GM21390 (cell line): Measurements from ENCODE around the gene ALG9.
"Not testable (repeated sequence)": the region's sequence is repeated elsewhere in the genome, so short reads cannot be mapped to it uniquely, and the experiment has no call there.

ENCODE experiments used
- ATAC-seq: cut with Tn5 transposase; IDR thresholded peaks from one replicate; pipeline ENCODE4 v1.9.1; 2021; ENCODE audit not compliant: unreplicated experiment

Gene ALG9

DNA sequence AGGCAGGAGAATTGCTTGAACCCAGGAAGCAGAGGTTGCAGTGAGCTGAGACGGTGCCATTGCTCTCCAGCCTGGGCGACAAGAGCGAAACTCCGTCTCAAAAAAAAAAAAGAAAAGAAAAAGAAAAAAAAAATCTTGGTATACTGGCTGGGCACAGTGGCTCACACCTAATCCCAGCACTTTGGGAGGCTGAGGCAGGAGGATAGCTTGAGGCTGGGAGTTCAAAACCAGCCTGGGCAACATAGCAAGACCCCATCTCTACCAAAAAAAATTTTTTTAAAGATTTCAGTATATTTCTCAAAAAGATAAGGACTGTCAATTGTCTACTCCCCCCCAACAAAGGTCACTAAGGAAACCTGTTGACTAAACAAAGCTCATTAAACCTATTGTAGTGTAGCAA, 13.7 kb upstream of the ALG9 start:
- ATAC-seq: not testable (repeated sequence)

- ATAC-seq: no peak
These were observed 10.8 kb upstream of the ALG9 start for GRCh38 chr11:111882202-111882601.

GRCh38 chr11:111879637-111879960, 8.2 kb upstream of the ALG9 start:
- ATAC-seq: no peak

DNA sequence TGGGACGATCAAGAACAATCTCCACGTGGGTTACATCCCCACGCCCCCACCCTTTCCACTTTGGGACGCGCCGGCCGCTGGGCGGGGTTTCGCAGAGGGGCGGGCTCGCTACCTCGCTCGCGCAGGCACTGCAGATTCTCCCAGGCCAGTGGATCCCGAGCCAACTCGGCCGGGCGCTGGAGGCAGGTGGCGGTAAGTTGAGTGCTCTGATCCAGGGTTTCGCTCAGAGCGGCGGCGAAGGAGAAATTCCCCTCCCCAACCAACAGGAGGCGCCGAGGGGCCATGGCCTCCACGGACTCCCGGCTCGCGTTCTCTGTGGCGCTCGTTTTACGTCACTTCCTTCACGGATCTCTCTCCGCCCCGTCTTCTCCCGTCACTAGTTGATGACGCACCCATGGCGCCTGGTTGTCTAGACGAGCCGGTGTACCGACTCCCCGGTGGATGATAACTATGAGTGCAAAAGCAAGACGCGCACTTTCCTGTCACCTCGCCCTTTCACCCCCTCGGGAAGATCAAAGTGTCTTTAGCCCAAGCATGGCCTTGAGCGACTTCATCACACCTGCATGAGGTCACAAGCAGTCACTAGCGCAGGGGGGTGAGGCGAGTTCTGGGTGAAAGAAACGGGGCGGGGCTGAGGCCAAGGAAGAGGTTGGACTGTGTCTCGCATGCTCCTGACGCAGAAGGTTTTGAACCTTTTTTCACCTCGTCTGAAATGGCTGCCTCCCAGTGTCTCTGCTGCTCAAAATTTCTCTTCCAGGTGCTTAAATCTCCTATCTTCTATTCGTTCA, 7.7 kb upstream of the ALG9 start, which contains the start of the genes CFAP68 and FDXACB1:
Gene CFAP68 (plus strand): TSS at position 693 of the 788 bp plus-strand sequence. CDS start 20 bp downstream, at position 713.
Gene FDXACB1 (minus strand): TSS at position 317 of the 788 bp plus-strand sequence. CDS start 33 bp downstream, at position 284.
- peak; percentile 90 for ATAC-seq

DNA sequence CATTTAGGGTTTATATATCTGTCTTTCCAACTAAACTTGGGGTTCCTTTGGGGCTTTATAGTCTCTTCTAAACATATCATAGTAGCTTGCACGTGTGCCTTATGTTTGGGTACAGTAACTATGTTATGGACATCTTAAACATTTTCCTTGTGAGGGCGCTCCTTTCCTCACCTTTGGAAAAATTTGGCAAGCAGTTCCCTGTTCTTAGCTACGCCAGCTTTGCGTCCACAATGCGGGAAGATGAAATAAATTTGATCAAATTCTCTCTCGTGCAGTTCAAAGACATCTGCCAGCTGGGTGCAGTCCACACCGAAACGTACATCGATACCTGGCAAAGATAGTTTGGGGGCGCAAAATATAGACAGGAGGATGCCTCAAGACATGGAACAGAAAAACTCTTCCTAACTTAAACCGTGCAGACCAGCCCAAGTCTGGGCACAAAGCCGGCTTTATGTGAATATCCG, 7.0 kb upstream of the ALG9 start:
- ATAC-seq: peak; percentile 17

- no peak for ATAC-seq
These were observed 346 bp upstream of the ALG9 start for GRCh38 chr11:111871693-111872161.

DNA sequence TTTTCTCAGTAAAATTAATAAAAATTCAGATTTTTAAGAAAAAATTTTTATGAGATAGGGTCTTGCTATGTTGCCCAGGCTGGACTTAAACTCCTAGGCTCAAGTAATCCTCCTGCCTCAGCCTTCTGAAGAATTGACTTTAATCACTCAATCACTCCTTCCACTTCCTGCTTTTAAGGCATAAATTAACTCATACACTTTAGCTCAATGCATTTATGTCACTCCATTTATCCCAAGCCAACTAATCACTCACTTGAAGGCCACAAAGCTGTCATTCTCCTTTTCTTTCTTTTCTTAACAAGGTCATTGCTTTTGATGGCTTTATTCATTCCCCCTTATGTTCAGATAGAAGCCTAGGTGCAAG, 877 bp downstream of the ALG9 start:
- peak; percentile 10 for ATAC-seq

DNA sequence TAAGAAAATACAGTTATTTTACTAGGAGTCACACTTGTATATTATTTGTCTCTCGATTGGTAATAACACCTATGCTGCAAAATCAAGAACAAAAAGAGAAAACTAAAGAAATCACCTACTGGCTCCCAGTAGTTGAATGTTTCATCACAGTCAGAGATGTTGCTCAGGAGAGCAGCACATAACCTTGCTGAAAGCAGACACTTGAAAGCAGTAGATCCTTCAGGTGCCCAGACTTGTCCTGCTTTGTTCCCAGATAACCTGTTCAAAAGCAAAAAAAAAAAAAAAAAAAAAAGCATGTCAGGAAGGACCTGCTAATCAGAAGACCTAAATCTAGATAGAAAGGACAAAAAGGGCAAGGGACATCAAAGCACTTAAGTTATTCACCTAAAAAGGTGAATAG, 1.3 kb downstream of the ALG9 start:
- no peak for ATAC-seq

- no peak for ATAC-seq
These were observed 11.1 kb downstream of the ALG9 start for GRCh38 chr11:111860257-111860656.

DNA sequence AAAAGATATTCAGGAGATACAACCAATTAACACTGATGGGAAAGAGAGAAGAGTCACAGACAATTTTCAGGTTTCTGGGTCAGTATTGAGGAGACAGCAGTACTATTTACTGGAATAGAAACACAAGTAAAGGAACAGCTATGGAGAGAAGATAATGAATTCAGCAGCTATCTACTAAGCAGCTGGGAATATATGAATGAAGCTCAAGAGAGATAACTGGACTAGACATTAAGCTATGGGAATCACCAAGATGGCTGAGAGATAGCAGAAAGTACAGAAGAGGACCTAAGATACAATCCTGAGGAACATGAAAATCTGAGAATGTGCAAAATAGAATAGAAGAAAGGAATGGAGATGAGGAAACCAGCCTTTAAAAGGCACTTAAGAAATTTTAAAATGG, 15.9 kb downstream of the ALG9 start:
- ATAC-seq: no peak

DNA sequence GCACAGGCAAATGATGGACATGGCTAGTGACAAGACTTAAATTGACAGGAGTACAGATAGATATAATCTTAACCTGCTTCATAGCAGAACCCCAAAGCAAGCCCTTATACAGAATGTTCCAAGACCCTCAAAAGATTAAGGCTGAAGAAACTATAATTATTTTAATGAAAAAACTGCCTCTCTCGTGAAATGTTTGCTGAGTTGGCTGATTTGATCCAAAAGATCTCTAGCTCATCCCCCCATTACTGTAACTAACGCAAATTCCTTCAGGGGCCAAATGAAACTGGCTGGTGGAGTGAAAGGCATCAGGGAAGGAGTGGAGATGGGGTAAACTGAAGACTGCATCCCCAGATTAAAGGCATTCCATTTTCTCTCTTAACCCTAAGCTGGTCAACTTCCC, 19.3 kb downstream of the ALG9 start:
- ATAC-seq: no peak

- no peak for ATAC-seq
These were observed 19.7 kb downstream of the ALG9 start for GRCh38 chr11:111851636-111852035.

DNA sequence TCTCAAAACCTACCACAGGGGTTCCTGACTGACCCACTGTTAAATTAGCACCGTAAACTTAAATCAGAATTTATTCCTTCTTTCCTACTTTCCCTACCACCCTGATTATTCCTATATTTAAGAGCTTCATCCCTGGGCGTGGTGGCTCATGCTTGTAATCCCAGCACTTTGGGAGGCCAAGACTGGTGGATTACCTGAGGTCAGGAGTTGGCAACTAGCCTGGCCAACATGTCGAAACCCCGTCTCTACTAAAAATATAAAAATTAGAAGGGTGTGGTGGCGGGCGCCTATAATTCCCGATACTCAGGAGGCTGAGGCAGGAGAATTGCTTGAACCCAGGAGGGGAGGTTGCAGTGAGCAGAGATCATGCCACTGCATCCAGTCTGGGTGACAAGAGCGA, 20.3 kb downstream of the ALG9 start:
- ATAC-seq: no peak

DNA sequence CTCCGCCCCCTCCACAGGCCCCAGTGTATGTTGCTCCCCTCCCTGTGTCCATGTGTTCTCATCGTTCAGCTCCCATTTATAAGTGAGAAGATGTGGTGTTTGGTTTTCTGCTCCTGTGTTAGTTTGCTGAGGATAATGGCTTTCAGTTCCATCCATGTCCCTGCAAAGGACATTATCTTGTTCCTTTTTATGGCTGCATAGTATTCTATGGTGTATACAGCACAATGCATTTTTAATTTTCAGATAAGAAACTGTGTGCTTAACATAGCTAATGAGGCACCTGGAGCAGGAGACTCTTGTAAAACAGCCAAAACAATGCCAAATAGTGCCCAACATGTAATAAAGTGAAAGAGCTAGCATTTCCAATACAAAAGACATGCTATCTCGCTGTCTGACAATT, 21.8 kb downstream of the ALG9 start:
- no peak for ATAC-seq

DNA sequence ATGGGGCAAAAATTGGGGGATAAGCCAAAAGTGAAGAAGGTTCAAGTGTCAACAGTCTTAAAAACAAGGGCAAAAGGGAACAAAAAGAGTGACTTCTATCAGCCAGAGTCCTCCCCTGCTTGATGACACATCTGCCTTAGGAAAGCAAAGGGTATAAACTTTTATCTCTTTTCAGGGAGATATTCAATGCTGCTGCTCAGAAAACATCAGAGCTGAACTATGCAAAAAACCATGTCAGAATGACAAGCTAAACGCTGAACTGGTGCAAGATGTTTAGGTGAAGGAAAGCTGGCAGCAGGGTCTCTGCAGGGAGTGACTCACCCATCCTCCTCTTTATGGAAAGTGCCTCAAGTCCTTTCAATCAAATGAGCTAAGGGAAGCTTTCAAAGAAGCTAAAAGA, 24.7 kb downstream of the ALG9 start:
- ATAC-seq: no peak

DNA sequence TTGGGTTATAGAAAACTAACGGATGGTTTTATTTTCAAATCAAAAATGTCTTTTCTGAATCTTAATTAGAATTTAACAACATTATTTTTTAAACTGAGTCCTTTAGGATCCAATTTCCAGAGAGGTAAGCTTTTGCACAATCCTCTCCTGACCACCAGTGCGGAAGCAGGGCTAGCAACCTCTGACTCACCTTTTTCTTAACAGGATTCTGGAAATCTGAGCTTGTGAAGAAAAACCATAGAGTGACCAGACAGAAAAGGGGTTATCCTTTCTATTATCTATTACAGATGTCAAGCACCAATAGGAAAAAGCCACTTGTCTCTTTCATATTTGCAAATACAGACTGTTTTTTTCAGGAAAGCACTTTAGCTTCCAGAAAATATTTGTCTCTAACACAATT, 25.3 kb downstream of the ALG9 start:
- ATAC-seq: no peak

DNA sequence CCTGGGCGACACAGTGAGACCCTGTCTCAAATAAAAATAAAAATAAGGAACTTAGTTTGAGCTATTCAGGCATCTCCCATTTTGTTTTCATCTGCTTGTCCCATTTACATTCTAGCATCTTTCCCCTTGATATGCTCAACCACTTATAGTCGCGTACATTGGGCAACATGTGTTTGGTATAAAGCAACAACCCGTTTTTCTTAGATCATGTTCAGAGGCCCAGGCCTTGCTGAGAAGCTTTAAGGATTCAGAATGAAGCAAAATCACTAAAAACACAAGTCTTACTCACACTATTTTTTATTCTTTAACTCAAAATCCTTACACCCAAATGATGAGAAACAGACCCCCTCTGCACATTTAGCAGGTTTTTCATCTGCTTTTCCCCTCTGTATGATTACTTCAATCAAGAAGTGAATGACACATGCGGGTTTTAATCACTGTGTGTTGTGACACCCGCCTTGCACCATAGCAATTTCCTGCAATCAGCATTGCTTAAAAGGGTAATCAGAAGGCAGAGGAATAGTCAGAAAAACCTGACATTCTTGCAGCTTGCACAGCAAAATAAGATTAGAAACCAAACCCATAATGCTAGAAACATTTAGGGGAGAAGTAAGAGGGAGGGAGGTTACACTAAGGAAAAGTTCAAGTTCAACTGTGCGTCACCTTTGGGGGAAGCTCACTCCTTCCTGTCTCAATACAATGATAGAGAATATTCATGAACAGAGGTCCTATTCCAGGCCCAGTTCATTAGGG, 25.9 kb downstream of the ALG9 start:
- ATAC-seq: no peak

DNA sequence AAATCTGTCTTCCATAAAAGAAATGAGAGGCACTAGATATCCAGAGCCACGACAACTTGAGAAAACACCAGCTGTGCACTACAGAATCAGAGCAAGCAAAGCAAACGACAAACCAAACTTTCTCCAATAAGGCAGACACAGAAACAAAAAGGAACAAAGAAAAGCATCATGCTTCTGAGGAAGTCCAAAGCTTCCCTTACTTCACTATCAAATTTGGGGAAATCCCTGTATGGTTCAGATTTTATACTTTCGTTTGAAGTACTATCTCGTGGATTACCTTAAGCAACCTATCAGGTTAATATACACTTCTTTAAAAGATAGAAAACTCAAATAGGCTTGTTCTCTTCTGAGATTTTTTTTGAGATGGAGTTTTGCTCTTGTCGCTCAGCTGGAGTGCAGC, 27.7 kb downstream of the ALG9 start:
- ATAC-seq: no peak

- ATAC-seq: peak; percentile 67
These were observed 29.9 kb downstream of the ALG9 start for GRCh38 chr11:111841370-111842053.

DNA sequence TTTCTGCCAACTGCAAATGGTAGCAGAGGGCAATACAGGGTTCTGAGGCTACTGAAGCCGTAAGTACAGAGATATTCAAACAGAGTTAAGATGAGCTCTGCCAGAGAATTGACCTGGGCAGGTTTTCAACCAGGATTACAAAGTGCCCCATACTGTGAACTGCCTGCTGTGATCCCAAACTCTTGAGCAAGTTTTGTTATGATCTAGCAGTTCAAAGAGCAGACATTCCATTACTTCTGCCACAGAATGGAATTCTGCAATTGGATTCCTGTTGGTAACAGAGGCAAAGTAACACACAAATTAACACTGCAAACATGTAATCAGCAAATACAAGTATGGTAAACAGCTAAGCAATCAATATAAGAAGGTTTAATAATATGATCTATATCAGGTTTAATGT, 31.2 kb downstream of the ALG9 start:
- ATAC-seq: no peak

GRCh38 chr11:111838054-111838453, 33.3 kb downstream of the ALG9 start:
- no peak for ATAC-seq
